Measurements from ENCODE around the gene NR3C1.

Gene NR3C1

GRCh38 chr5:143228597-143229293, 174.7 kb downstream of the NR3C1 start:
- DNase-seq, result no peak
